Mucosa of rectum (tissue), 2 donors: ENCODE measurements around the gene WDR5.
"Not testable (repeated sequence)": the region's sequence is repeated elsewhere in the genome, so short reads cannot be mapped to it uniquely, and the experiment has no call there.

ENCODE experiments used
- H3K27ac ChIP-seq, 2 donors: one replicate each; pipeline ENCODE4 v1.7.0; 2013; ENCODE audit warnings: inconsistent platforms in 2 of 2, low read depth in 2 of 2, low read length in 2 of 2
- H3K27me3 ChIP-seq, 2 donors: one replicate each; pipeline ENCODE4 v1.7.0; 2013; ENCODE audit warnings: low read length in 2 of 2; ENCODE audit not compliant: control insufficient read depth in 2 of 2, insufficient read depth in 2 of 2
- H3K36me3 ChIP-seq, 2 donors: one replicate each; pipeline ENCODE4 v1.7.0; 2013; ENCODE audit warnings: low read length in 2 of 2; ENCODE audit not compliant: control insufficient read depth in 2 of 2, insufficient read depth in 2 of 2
- H3K4me1 ChIP-seq, 2 donors: one replicate each; pipeline ENCODE4 v1.7.0; 2013; ENCODE audit warnings: low read length in 2 of 2, mild to moderate bottlenecking in 1 of 2; ENCODE audit not compliant: control insufficient read depth in 2 of 2, insufficient read depth in 2 of 2
- H3K4me3 ChIP-seq, 2 donors: one replicate each; pipeline ENCODE4 v1.7.0; 2013; ENCODE audit warnings: low read length in 2 of 2
- H3K9ac ChIP-seq, 2 donors: one replicate each; pipeline ENCODE4 v1.7.0; 2013; ENCODE audit warnings: low read length in 2 of 2, low read depth in 1 of 2, mild to moderate bottlenecking in 1 of 2
- H3K9me3 ChIP-seq, 2 donors: one replicate each; pipeline ENCODE4 v1.7.0; 2013; ENCODE audit warnings: low read length in 2 of 2; ENCODE audit not compliant: control insufficient read depth in 2 of 2
- donor health status: healthy.
- donor health status: Normal muscosa, but diverticular disease.

WDR5 gene

DNA sequence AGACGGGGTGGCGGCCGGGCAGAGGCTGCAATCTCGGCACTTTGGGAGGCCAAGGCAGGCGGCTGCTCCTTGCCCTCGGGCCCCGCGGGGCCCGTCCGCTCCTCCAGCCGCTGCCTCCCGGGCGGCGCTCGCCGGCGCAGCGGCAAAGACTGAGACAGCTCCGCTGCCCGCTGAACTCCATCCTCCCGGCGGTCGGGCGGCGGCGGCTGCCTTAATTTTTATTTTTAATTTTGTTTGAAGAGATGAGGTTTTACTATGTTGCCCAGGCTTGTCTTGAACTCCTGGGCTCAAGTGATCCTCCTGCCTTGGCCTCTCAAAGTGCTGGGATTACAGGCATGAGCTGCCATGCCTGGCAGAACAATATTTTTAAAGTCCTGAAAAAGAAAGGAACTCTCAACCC is 16.9 kb upstream of the WDR5 start:
- H3K9me3 ChIP-seq, H3K36me3 ChIP-seq: not testable (repeated sequence)

DNA sequence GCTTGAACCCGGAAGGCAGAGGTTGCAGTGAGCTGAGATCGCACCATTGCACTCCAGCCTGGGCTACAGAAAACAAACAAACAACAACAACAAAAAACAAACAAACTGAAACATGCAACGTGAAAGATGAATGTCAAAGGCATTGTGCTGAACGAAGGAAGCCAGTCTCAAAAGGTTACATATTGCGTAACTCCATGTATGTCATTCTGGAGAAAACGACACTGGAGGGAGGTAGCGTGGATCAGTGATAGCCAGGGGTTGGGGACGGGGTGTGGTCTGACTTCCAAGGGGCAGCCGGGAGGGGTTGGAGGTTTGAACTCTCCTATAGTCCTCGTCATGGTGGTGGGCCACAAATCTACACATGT is 12.1 kb upstream of the WDR5 start:
- no peaks in the 10 kb centered on the region for H3K36me3 ChIP-seq
- no peaks in the 10 kb centered on the region for H3K27me3 ChIP-seq
- H3K27ac ChIP-seq, result no peak overlapping the region
- H3K9me3 ChIP-seq, result no peaks in the 10 kb centered on the region
- H3K9ac ChIP-seq, result no peak overlapping the region
- no peak overlapping the region for H3K4me3 ChIP-seq
- no peaks in the 10 kb centered on the region for H3K4me1 ChIP-seq

More for the DNA sequence above, 16.9 kb upstream of the WDR5 start:
- not testable (repeated sequence) for H3K27ac ChIP-seq, H3K4me1 ChIP-seq, H3K27me3 ChIP-seq, H3K9ac ChIP-seq, H3K4me3 ChIP-seq

DNA sequence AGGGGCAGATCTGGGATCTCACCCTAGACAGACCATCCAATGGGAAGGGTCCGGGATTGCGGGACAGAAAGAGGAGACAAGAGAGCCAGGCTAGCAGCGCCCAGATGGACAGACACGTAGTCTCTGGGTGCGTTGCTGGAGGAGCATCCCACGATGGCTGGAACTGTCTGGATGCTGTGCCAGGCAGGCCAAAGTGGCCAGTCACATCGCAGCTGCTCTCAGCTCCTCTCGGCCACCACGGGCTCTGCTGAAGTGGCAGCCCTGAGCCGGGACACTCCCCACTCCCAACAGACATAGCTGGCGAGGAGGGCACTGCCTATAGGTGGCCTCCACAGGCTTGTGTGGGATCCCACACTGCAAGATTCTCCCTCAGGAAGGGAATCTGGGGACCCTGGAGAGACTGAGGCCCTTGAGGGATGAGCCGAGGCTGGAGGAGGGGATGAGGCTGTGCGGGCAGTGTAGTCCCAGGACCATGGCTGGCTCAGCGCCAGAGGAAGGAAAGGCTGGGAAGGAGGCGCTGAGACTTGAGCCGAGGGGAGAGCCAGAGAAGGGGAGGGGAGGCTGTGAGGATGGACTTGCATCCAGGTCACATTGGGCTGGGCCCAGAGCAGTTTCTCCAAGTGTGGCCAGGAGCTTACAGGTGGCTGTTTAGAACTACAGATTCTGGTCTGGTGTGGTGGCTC is 10.3 kb upstream of the WDR5 start:
- Histone ChIP-seq H3K9ac (no peak overlapping the region), H3K27ac (no peak overlapping the region), H3K4me3 (no peak overlapping the region), H3K9me3 (no peaks in the 10 kb centered on the region), H3K36me3 (no peaks in the 10 kb centered on the region), H3K27me3 (no peaks in the 10 kb centered on the region), H3K4me1 (no peaks in the 10 kb centered on the region)

DNA sequence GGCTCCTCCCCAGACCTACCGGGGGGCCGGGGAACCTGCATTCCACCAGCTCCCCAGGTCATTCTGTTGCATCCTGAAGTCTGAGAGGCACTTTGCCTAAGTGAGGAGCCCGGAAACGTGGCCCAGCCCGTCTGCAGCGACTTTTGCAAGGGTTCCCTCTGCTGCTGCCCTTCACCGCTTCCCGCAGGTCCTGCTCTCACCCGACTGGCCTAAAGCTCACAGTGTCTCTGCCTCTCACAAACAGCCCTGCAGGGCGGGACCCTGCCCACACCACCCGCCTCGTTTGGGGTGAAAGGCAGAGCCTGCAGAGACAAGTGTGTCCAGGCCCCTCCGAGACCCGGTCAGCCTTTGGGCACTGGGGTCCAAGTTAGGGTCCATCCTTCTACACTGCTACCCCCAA is 9.5 kb upstream of the WDR5 start:
- Histone ChIP-seq H3K4me1 (peaks cover 2 to 4% of the 10 kb centered on the region in 2 donors), H3K36me3 (no peaks in the 10 kb centered on the region), H3K27me3 (no peaks in the 10 kb centered on the region), H3K27ac (no peak overlapping the region), H3K9ac (no peak overlapping the region), H3K9me3 (no peaks in the 10 kb centered on the region), H3K4me3 (no peak overlapping the region)

DNA sequence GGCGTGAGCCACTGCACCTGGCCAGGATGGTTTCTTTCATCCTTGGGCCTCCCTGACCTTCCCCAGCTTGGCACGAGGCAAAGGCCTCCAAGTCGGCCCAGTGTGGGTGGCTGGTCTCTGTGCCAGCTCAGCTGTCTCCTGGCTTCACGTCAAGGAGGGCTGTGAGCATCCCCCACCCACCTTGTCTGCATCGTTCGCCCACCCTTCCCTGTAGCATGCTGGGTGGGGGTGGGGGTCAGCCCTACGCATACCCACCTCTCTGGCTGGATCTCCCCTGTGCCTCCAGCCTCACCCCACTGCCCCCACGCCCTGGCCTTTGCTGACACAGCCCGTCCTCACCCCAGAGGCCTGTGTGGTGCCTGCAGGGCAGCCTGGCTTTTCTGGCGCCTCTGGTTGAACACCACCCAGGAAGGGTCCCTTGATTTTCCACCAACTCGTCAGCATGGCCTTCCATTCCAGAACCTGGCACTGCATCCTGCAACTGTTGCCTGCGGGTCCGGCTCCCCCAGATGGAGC is 8.8 kb upstream of the WDR5 start:
- Histone ChIP-seq H3K27ac (no peak overlapping the region), H3K36me3 (no peaks in the 10 kb centered on the region), H3K9me3 (no peaks in the 10 kb centered on the region), H3K9ac (no peak overlapping the region), H3K4me1 (peaks cover 2 to 4% of the 10 kb centered on the region in 2 donors), H3K27me3 (no peaks in the 10 kb centered on the region), H3K4me3 (no peak overlapping the region)

DNA sequence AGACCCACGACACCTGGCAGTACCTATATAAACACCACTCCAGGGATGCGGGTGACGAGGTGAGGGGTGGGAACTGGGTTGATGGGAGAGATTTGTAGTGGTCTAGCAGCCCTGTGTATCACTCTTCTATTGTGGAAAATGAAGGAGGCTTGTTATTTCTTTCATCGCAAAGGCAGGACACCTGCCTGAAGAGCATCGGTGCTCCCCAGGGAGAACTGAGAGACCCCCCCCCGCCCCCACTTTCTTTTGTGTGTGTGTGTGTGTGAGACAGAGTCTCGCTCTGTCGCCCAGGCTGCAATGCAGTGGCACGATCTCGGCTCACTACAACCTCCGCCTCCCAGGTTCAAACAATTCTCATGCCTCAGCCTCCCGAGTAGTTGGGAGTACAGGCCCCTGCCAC is 8.3 kb upstream of the WDR5 start:
- no peak overlapping the region for H3K27ac ChIP-seq
- H3K4me1 ChIP-seq, result peaks cover 2 to 4% of the 10 kb centered on the region in 2 donors
- no peak overlapping the region for H3K9ac ChIP-seq
- no peaks in the 10 kb centered on the region for H3K27me3 ChIP-seq
- H3K9me3 ChIP-seq, result no peaks in the 10 kb centered on the region
- no peaks in the 10 kb centered on the region for H3K36me3 ChIP-seq
- no peak overlapping the region for H3K4me3 ChIP-seq

DNA sequence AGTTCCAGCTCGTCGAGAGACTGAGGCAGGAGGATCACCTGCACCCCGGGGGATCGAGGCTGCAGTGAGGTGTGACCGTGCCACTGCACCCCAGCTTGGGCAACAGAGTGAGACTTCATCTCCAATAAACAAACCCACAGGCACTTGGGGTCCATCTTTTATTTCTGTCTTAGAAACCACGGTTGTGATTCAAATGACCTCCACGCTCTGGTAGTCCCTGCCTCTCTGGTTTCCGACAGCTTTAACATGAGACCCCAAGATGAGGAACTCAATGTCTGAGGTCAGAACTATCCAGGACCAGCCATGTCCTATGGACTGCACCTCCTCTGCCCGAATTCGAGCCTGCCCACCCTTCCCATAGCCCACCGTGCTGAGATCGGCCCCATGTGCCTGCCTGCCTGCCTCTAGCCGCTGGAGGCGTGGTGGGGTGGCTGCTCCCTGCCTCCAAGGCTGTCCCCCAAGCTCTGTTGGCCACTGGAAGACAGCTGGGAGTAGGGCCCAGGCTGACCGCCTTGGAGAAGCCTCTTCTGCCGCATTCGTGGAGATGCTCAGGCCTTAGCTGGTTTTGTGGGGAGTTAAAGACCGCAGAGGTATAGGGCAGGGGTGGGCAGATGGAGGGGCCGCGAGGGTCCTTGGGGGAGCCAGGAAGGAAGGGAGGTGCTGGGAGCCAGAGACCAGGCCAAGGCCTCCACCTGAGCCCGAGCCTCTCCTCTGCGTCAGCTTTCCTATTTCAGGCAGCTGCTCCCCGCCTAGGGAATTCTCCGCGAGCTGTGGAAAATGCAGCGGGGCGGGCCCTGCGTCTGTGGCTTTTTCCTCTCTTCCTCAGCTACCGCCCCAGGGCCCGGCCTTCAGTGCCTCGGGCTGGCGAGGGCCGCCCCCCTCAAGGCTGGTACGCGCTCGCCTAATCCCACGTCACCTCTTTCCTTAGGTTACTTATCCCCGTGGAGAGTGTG is 6.9 kb upstream of the WDR5 start:
- Histone ChIP-seq H3K36me3 (no peaks in the 10 kb centered on the region), H3K9me3 (no peaks in the 10 kb centered on the region), H3K27ac (no peak overlapping the region), H3K9ac (no peak overlapping the region), H3K27me3 (no peaks in the 10 kb centered on the region), H3K4me3 (no peak overlapping the region), H3K4me1 (peaks cover 2 to 4% of the 10 kb centered on the region in 2 donors)

DNA sequence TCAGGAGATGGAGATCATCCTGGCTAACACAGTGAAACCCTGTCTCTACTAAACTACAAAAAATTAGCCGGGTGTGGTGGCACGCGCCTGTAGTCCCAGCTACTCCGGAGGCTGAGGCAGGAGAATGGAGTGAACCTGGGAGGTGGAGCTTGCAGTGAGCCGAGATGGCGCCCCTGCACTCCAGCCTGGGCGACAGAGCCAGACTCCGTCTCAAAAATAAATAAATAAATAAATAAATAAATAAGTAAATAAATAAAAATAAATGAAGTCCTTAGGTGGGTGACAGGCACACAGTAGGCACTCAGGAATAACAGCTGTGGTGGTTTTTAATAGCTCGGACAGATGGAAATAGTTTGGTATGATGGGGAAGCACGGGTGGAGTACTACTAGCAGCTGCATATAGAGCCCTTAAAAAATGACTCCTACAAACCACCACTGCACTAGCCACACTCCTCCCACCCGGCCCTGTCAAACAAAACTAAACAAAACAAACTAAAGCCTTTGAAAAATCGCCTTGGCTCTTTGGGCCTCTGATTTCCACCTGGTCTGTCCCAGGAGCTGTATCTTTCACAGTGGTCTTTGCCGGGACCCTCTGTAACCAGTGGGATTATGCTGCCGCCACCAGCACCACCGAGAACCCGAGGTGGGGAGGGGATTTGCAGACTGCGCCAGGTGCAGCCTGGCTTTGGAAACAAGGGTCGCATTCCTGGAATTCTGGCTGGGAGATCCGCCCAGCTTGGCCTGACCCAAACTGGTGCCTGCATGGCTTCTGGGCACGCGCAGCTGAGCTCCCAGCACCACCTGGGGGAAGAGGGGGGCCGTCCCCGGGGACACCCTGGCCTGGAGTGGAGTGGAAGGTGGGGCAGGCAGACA is 5.1 kb upstream of the WDR5 start:
- H3K36me3 ChIP-seq, result no peaks in the 10 kb centered on the region
- peaks cover 10 to 12% of the 10 kb centered on the region in 2 donors for H3K4me1 ChIP-seq
- H3K4me3 ChIP-seq, result no peak overlapping the region
- no peak overlapping the region for H3K27ac ChIP-seq
- H3K9ac ChIP-seq, result no peak overlapping the region
- H3K27me3 ChIP-seq, result no peaks in the 10 kb centered on the region
- H3K9me3 ChIP-seq, result no peaks in the 10 kb centered on the region

DNA sequence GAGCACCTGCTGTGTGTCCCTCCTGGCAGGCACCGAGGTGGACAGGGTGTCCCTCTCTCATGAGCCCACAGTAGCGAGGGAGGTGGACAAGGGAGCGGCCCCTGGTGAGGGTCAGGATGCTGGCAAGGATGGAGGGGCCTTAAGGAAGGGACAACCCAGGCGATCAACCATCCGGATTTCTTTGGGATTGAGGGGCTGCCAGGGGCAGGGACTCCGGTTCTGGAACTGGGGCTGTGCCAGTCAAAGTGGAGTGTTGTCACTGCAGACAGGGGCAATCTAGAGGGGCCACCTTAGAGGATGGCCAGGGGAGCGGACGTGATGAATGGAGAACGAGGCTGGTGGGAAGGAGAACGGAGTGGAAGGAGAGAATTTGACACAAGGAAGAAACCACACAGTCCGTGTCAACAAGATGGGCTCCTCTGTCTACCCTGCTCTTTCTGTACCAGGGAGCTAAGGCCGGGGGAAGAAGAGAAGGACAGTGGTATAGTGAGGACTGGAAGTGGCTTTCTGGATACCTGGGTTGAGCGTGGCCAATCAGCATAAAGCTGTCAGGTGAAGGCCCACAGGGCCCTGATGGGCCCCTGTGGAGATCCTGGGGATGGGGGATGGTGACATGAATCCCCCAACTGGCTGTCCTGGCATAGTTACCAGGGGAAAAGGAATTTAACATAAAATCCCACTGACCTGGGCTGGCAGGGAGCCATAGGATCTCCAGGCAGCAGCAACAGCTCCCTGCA is 4.2 kb upstream of the WDR5 start:
- H3K4me3 ChIP-seq, result no peak overlapping the region
- no peaks in the 10 kb centered on the region for H3K9me3 ChIP-seq
- H3K27me3 ChIP-seq, result no peaks in the 10 kb centered on the region
- no peak overlapping the region for H3K27ac ChIP-seq
- H3K36me3 ChIP-seq, result no peaks in the 10 kb centered on the region
- peaks cover 11 to 12% of the 10 kb centered on the region in 2 donors for H3K4me1 ChIP-seq
- H3K9ac ChIP-seq, result no peak overlapping the region
